Thoracic aorta (tissue), 2 donors: ENCODE measurements around the gene MEX3A. TPM values are rescaled to one million over a fixed set of nuclear protein-coding genes. Genes with fewer than 3 reads are reported as not detected.
A peak's percentile ranks its signal among the peaks of the same experiment; 100 is the strongest.

ENCODE experiments used
- ATAC-seq: fragments of 150-250 bp; one replicate; pipeline ENCODE4 v1.8.0; 2017; ENCODE audit warnings: low read depth; ENCODE audit not compliant: insufficient number of reproducible peaks, low FRiP score
- DNase-seq: peaks from one replicate; pipeline ENCODE4 v3.0.0-alpha.2; 2020; ENCODE audit warnings: low spot score
- H3K27ac ChIP-seq, 2 donors: fragments of 200-600 bp; sonication (generic); 1 replicate in 1 of 2; 2 replicates in 1 of 2; pipeline ENCODE4 v1.5.1; 2016; ENCODE audit warnings: mild to moderate bottlenecking in 2 of 2, moderate library complexity in 2 of 2
- H3K27me3 ChIP-seq: fragments of 200-600 bp; sonication (generic); replicated peaks from 2 replicates; pipeline ENCODE4 v1.6.0; 2016; ENCODE audit warnings: mild to moderate bottlenecking; ENCODE audit not compliant: insufficient read depth
- H3K36me3 ChIP-seq: fragments of 200-600 bp; sonication (generic); one replicate; pipeline ENCODE4 v1.5.1; 2016
- H3K4me1 ChIP-seq, 2 donors: fragments of 200-600 bp; sonication (generic); 1 replicate in 1 of 2; 2 replicates in 1 of 2; pipeline versions ENCODE4 v1.5.1 to v1.6.0; 2016; ENCODE audit warnings: low read depth in 2 of 2, mild to moderate bottlenecking in 1 of 2; ENCODE audit not compliant: control insufficient read depth in 1 of 2
- H3K4me3 ChIP-seq: fragments of 200-600 bp; sonication (generic); 2 replicates; pipeline ENCODE4 v1.5.1; 2016; ENCODE audit warnings: mild to moderate bottlenecking
- H3K9me3 ChIP-seq: fragments of 200-600 bp; sonication (generic); 2 replicates; pipeline ENCODE4 v1.5.1; 2016
- total RNA-seq, 2 donors: library from RNA; depleted of rRNA; stranded (reverse); fragments of >200 nt; gene quantifications; one replicate each; pipeline versions ENCODE4 v1.1.0 to v1.2.3, GENCODE V29; 2016
- TF ChIP-seq, protein P1 (sequence below): fragments of 200-600 bp; sonication (generic); IDR thresholded peaks from one replicate; pipeline ENCODE4 v1.5.1; 2019; ENCODE audit warnings: antibody characterized with exemption

The MEX3A gene
- total RNA-seq, 2 donors from 2014 or later = 0.42 TPM; not detected in 1

DNA sequence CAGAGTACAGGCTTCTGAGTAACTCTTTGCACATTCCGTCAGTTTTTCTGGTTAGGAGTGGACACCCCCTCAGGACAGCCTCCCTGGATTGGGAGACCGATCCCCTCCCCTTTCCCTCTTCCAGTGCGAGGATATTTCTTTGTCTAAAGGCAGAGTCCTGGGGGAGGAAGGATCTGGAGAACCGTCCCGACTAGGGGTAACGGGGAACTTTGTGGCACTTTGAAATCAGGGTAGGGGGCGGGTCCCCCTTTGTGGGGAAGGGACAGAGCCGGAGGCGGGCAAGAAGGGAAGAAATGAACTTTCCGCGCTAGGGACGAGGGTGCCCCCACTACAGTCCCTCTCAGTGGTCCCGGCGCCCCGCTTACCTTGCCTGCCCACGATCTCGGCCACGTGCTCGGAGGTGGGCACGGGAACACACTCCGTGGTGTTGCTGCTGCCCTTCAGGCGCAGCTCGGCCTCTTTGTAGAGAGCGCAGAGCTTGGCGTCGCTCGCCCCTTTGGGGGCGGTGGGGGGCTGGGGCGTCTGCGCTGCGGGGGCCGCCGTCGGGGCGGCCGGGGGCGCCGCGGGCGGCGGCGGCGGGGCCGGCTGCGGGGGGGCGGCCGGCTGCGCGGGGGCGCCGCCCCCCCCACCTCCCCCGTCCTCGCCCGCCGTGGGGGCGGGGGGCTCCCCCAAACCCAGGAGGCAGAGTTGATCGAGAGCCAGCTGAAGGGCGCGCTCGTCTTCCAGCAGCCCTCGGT is 917 bp downstream of the MEX3A start:
- TF ChIP-seq, protein P1, sequence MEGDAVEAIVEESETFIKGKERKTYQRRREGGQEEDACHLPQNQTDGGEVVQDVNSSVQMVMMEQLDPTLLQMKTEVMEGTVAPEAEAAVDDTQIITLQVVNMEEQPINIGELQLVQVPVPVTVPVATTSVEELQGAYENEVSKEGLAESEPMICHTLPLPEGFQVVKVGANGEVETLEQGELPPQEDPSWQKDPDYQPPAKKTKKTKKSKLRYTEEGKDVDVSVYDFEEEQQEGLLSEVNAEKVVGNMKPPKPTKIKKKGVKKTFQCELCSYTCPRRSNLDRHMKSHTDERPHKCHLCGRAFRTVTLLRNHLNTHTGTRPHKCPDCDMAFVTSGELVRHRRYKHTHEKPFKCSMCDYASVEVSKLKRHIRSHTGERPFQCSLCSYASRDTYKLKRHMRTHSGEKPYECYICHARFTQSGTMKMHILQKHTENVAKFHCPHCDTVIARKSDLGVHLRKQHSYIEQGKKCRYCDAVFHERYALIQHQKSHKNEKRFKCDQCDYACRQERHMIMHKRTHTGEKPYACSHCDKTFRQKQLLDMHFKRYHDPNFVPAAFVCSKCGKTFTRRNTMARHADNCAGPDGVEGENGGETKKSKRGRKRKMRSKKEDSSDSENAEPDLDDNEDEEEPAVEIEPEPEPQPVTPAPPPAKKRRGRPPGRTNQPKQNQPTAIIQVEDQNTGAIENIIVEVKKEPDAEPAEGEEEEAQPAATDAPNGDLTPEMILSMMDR = no peak
- Histone ChIP-seq H3K36me3 (no peaks in the 10 kb centered on the region), H3K4me3 (peak overlapping the region; percentile 89), H3K27me3 (no peaks in the 10 kb centered on the region), H3K27ac (no peak overlapping the region), H3K9me3 (no peaks in the 10 kb centered on the region), H3K4me1 (peaks cover 4 to 22% of the 10 kb centered on the region in 2 donors)
- DNase-seq = no peak
- ATAC-seq = no peak

DNA sequence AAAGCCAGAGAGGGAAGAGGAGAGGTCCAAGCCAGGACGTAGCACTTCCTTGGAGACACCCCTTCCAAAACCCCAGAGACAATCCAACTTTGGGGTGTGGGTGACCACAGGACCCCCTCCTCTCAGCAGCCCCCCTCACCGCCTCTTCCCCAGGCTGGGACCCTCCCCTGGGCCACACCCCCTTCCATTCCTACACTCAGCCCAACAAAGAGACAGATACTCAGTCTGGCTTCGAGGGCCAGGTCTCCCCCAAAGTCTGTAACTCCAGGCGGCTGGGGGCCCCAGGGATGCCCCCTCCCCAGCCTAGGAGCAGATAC is 1.4 kb downstream of the MEX3A start:
- H3K4me1 ChIP-seq = peaks cover 4 to 22% of the 10 kb centered on the region in 2 donors
- TF ChIP-seq, protein P1 = no peak
- no peak for DNase-seq
- no peak overlapping the region for H3K27ac ChIP-seq
- ATAC-seq = no peak
- no peak overlapping the region for H3K4me3 ChIP-seq
- no peaks in the 10 kb centered on the region for H3K9me3 ChIP-seq
- no peaks in the 10 kb centered on the region for H3K27me3 ChIP-seq
- H3K36me3 ChIP-seq = no peaks in the 10 kb centered on the region

DNA sequence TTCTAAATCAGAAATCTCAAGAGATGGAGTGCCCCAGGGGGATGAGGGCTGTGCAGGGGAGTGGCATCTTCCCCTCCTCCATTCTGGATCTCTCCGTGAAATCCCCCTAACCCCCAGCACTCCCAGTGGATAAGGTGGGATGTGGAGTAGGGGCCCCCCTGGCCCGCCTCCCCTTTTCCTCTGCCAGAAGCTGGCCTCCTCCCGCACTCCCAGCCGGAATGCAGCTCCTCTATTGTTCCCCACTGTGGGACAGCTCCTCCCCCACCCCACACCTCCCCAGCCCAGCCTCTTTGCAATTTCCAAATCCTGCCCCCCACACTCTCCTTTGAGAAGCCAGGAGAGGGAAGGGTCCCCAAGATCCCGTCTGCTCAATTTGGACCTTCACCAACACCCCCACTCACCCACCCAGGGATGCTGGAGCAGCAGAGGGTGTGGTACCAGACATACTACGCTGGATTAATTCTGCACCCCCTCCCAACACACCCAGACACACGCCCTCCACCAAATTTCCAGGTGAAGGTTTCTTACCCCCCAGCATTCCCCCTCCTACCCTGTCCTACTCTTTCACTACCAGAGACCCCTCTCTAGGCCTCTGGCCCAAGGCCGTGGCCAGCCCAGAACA is 1.9 kb downstream of the MEX3A start:
- DNase-seq = no peak
- H3K9me3 ChIP-seq = no peaks in the 10 kb centered on the region
- H3K27me3 ChIP-seq = no peaks in the 10 kb centered on the region
- H3K4me3 ChIP-seq = no peak overlapping the region
- no peak for ATAC-seq
- no peak overlapping the region for H3K27ac ChIP-seq
- TF ChIP-seq, protein P1 = no peak
- no peaks in the 10 kb centered on the region for H3K36me3 ChIP-seq
- H3K4me1 ChIP-seq = peaks cover 4 to 22% of the 10 kb centered on the region in 2 donors

DNA sequence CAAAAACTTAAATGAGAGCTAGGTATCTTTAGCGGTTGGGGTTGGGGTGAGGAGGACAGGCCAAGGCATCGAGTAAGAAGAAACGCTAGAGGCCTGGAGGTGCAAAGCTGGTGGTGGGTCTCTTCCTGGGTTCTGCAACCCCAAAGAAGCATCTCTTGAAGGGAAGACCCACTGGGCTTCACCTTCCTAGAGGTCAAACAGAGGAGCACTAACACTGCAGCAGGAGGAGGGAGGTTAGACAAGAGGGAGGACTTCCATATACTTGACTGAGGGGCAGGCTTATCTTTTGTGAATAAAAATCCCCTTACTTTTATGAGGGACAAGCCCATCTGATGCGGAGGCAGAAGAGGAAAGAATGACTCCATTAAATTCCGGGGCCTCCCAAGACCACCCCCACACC is 2.5 kb downstream of the MEX3A start:
- DNase-seq (no peak), ATAC-seq (no peak)
- H3K27ac ChIP-seq = no peak overlapping the region
- H3K9me3 ChIP-seq = no peaks in the 10 kb centered on the region
- H3K4me1 ChIP-seq = peaks cover 4 to 22% of the 10 kb centered on the region in 2 donors
- H3K27me3 ChIP-seq = no peaks in the 10 kb centered on the region
- TF ChIP-seq, protein P1 = no peak
- no peaks in the 10 kb centered on the region for H3K36me3 ChIP-seq
- H3K4me3 ChIP-seq = no peak overlapping the region

DNA sequence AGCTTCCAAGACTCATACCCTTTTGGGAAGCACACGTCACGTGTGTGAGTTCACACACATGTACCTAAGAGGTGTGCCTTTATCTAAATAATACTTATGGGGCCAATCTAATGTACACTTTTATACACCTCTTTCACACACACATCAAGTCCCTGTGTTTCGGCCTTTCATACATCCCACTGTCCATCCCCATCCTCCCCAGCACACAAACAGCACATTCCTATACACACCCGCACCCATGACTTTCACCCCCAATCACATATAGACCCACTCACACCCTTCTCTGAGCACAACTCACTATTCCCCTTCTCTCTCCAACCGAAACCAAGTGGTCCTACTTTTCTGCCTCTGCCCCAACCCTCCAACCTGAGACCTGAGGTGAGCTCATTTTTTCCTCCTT is 3.5 kb downstream of the MEX3A start:
- Histone ChIP-seq H3K4me3 (no peak overlapping the region), H3K27ac (no peak overlapping the region), H3K27me3 (no peaks in the 10 kb centered on the region), H3K4me1 (peaks cover 4 to 19% of the 10 kb centered on the region in 2 donors), H3K36me3 (no peaks in the 10 kb centered on the region), H3K9me3 (no peaks in the 10 kb centered on the region)
- ATAC-seq (no peak), DNase-seq (no peak)
- TF ChIP-seq, protein P1 = no peak
